Right lobe of liver (tissue), 4 donors: Measurements from ENCODE around the gene IQUB.

Experiments used
- POLR2A ChIP-seq: fragments of 450-650 bp; IDR thresholded peaks from one replicate; pipeline ENCODE4 v1.6.1; 2017; ENCODE audit warnings: antibody characterized with exemption, mild to moderate bottlenecking
- TF ChIP-seq, protein P1 (sequence below), 4 donors: fragments of 200-600 bp in 3 of 4; fragments of 450-650 bp in 1 of 4; IDR thresholded peaks; one replicate each; pipeline versions ENCODE4 v1.5.1 to v1.8.0; 2016 to 2022; ENCODE audit warnings: antibody characterized with exemption in 4 of 4, mild to moderate bottlenecking in 2 of 4
- donor health status: DM: no; HTN: no; CAD: no.
- donor health status: DM: no; HTN: no; CAD: no.
- donor health status: DM: no; HTN: yes; CAD: no.

DNA sequence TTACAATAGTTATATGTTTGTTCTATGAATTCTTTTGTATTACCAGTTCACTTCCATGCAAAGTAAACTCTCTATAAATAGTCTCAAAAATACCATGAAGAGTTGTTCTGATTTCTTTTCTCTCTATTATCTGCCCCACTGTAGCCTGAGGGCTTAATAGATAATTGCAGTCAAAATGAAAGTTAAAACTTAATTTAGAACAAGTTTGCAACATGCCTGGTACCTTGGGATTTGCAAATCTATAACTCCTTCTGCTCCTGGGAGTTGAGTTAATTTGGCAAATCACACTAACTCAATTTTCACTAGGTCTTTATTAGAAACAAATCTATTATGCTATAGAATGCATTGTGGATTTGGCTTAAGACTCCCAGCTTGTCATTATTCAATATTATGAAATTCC is 45.0 kb upstream of the IQUB start:
- TF ChIP-seq, protein P1, sequence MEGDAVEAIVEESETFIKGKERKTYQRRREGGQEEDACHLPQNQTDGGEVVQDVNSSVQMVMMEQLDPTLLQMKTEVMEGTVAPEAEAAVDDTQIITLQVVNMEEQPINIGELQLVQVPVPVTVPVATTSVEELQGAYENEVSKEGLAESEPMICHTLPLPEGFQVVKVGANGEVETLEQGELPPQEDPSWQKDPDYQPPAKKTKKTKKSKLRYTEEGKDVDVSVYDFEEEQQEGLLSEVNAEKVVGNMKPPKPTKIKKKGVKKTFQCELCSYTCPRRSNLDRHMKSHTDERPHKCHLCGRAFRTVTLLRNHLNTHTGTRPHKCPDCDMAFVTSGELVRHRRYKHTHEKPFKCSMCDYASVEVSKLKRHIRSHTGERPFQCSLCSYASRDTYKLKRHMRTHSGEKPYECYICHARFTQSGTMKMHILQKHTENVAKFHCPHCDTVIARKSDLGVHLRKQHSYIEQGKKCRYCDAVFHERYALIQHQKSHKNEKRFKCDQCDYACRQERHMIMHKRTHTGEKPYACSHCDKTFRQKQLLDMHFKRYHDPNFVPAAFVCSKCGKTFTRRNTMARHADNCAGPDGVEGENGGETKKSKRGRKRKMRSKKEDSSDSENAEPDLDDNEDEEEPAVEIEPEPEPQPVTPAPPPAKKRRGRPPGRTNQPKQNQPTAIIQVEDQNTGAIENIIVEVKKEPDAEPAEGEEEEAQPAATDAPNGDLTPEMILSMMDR (IDR thresholded peaks at IDR 0.05) = no peak
- TF ChIP-seq POLR2A = no peak
